Right renal pelvis (tissue), 4 donors: ENCODE data around the gene COASY. TPM values are rescaled to one million over a fixed set of nuclear protein-coding genes. Genes with fewer than 3 reads are reported as not detected.
"Not testable (repeated sequence)": the region's sequence is repeated elsewhere in the genome, so short reads cannot be mapped to it uniquely, and the experiment has no call there.

Experiments
- DNase-seq, 4 donors: peaks; one replicate each; pipeline ENCODE4 v3.0.0-alpha.2; 2013; ENCODE audit warnings: low read depth in 4 of 4, low spot score in 3 of 4, missing footprints in 1 of 4
- polyA plus RNA-seq, 4 donors: library from polyadenylated mRNA; unstranded; fragments of 120-200 nt; gene quantifications; one replicate each; pipeline ENCODE4 v1.2.1, GENCODE V29; 2013; ENCODE audit not compliant: insufficient read length in 4 of 4

Gene COASY
- polyA plus RNA-seq, 4 donors, result 55.6 to 60.9 (median 57.1) TPM

DNA sequence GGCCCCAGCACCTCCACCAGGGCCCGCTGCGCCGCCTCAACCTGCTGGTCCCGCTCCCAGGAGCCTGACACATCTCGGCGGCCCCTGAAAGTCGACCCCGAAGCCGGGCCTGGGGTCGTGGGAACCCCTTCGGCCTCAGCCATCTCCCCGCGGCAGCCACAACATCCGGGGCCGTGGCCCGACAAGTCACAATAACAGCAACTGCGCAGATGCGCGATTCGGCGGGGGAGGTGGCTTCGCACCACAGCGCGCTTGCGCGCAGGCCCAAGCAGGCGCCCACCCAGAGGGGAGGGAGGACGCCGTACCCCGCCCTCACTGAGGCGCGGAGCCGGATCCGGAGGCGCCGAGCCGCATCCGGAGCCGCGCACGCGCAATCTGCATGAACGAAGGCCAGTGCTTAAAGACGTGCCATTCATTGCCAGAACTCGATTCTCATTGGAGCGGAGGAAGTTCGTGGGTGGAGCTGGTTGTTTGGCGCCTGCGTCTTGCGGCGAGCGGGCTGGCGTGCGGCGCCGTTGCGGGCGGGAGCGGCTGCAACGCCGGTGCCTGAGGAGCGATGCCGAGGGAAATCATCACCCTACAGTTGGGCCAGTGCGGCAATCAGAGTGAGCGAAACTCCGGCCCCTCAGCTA lies 47.4 kb downstream of the COASY start, which contains the start of the genes RETREG3 and TUBG1:
Gene RETREG3, minus strand, starts transcription at position 193 of the 632 bp plus-strand sequence. Its CDS starts 50 bp downstream, at position 143.
Gene TUBG1, plus strand, starts transcription at position 502 of the 632 bp plus-strand sequence. Its CDS starts 55 bp downstream, at position 557.
- DNase-seq, result peak; percentile 98 to 100 (median 98)

DNA sequence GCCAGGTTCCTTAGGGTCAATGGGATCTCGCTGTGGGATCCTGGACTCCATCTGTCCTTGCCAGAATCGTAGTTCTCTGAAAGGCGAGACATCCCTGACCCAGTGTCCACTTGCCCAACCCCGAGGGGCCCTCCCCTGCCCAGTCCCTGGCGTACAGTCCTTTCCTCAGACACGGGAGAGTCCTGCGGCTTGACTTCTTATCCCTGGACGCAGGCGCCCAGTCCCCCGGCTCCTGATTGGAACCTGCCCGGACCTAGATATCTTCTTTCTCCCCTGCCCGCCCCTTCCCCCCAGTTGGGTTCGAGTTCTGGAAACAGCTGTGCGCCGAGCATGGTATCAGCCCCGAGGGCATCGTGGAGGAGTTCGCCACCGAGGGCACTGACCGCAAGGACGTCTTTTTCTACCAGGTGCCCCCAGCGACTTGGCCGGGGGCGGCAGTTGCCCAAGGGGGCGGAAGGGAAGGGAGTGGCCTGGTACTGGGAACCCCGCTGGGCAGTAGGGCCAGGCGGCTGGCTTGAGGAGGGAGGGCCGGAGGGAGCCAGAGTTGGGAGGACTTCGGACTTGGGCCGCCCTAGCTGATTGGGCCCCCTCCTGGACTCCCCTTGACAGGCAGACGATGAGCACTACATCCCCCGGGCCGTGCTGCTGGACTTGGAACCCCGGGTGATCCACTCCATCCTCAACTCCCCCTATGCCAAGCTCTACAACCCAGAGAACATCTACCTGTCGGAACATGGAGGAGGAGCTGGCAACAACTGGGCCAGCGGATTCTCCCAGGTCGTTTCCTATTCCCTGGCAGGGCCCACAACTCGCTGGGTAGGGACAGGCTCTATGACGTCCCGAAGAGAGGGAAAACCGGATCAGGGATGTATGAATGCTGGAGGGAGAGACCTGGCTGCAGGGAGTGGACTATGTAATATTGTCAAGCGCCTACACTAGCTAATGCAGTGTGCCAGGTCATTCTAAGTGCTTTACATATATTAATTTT lies 48.2 kb downstream of the COASY start:
- DNase-seq, result not testable (repeated sequence)

DNA sequence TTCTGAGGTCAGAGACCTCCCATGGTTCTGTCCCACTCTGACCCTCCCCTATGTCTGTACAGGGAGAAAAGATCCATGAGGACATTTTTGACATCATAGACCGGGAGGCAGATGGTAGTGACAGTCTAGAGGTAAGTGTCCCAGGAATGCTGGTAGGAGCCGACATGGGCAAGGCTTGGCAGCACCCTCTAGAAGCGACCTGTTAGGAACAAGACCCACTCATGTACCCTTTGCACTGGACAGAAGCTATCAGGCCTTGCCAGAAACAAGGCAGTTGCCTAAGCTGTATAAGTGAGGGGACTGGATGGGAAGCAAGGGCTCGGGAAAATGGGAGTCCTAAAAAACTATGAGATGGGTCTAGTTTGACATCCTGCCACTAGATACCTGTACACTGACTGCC lies 50.1 kb downstream of the COASY start:
- DNase-seq, result no peak

DNA sequence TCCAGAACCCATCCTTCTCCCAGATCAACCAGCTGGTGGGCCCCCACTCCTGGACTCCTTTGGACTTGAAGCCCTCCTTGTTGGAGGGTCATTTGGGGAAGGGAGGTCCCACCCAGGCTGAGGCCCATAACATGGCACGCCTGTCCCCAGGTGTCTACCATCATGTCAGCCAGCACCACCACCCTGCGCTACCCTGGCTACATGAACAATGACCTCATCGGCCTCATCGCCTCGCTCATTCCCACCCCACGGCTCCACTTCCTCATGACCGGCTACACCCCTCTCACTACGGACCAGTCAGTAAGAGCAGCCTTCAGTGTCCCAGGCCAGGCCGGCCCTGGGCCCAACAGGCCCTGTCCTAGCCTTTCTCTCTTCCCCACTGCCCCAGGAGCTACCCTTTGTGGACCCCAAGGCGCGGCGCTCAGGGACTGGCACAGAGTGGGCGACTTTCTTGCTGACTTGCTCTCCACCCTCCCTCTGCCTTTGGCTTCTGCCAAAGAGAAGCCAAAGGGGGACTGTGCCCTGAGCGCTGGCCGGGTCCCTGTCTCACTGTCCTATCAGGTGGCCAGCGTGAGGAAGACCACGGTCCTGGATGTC lies 51.8 kb downstream of the COASY start:
- no peak for DNase-seq

Other genes with a start within 250 kb of the COASY start
- 10 to 100 TPM; 59.8 to 63.4 (median 60.4) TPM for gene STAT3, start 173.7 kb upstream of the COASY start, polyA plus RNA-seq
- 10 to 100 TPM; 64.8 to 82.0 (median 68.3) TPM for gene CAVIN1, start 138.9 kb upstream of the COASY start, polyA plus RNA-seq
- 10 to 100 TPM; 43.1 to 58.2 (median 55.1) TPM for gene ATP6V0A1, start 103.3 kb upstream of the COASY start, polyA plus RNA-seq
- gene NAGLU, start 25.9 kb upstream of the COASY start, polyA plus RNA-seq, result 10 to 100 TPM; 18.8 to 31.7 (median 24.2) TPM
- 1 to 10 TPM; 3.0 to 4.8 (median 3.4) TPM for gene HSD17B1, start 9.2 kb upstream of the COASY start, polyA plus RNA-seq
- 10 to 100 TPM; 33.9 to 37.7 (median 34.6) TPM for gene MLX, start 5.0 kb downstream of the COASY start, polyA plus RNA-seq
- 10 to 100 TPM; 16.7 to 17.9 (median 16.9) TPM for gene PSMC3IP, start 15.6 kb downstream of the COASY start, polyA plus RNA-seq
- 10 to 100 TPM; 42.5 to 46.6 (median 44.4) TPM for gene RETREG3, start 47.2 kb downstream of the COASY start, polyA plus RNA-seq
- gene TUBG1, start 47.5 kb downstream of the COASY start, polyA plus RNA-seq, result 10 to 100 TPM; 55.8 to 66.1 (median 59.4) TPM
- gene TUBG2, start 97.1 kb downstream of the COASY start, polyA plus RNA-seq, result 10 to 100 TPM; 21.6 to 28.1 (median 25.9) TPM
- 10 to 100 TPM; 13.5 to 19.4 (median 15.1) TPM for gene PLEKHH3, start 114.8 kb downstream of the COASY start, polyA plus RNA-seq
- gene CCR10, start 119.7 kb downstream of the COASY start, polyA plus RNA-seq, result 1 to 10 TPM; 1.1 to 2.2 (median 1.3) TPM
- gene CNTNAP1, start 120.4 kb downstream of the COASY start, polyA plus RNA-seq, result 10 to 100 TPM in 1 of 4 donors, 1 to 10 TPM in 3; 8.4 to 10.1 (median 8.5) TPM
- gene EZH1, start 182.9 kb downstream of the COASY start, polyA plus RNA-seq, result 10 to 100 TPM; 37.0 to 50.2 (median 45.4) TPM
- gene RAMP2, start 199.1 kb downstream of the COASY start, polyA plus RNA-seq, result 100 to 1,000 TPM; 104 to 113 (median 110) TPM
- 10 to 100 TPM; 85.0 to 90.7 (median 88.9) TPM for gene VPS25, start 211.3 kb downstream of the COASY start, polyA plus RNA-seq
- gene WNK4, start 218.5 kb downstream of the COASY start, polyA plus RNA-seq, result 10 to 100 TPM; 11.3 to 14.7 (median 12.2) TPM
- gene COA3, start 236.6 kb downstream of the COASY start, polyA plus RNA-seq, result 100 to 1,000 TPM; 166 to 178 (median 172) TPM
- 1 to 10 TPM; 1.7 to 3.1 (median 2.0) TPM for gene CNTD1, start 236.7 kb downstream of the COASY start, polyA plus RNA-seq